GM23338 (cell line): ENCODE data around the gene VTCN1. TPM values are rescaled to one million over a fixed set of nuclear protein-coding genes. Genes with fewer than 3 reads are reported as not detected.

ENCODE experiments used
- ATAC-seq: fragments of 200-7000 bp; cut with Tn5 transposase; 3 replicates; pipeline ENCODE4 v1.9.1; 2020
- DNase-seq: peaks from one replicate; pipeline ENCODE4 v3.0.0-alpha.2; 2015; ENCODE audit warnings: low spot score
- H2AFZ ChIP-seq: fragments of 200-600 bp; sonication (generic); 2 replicates; pipeline ENCODE4 v1.8.0; 2016; ENCODE audit warnings: antibody characterized with exemption, mild to moderate bottlenecking, moderate library complexity
- H3F3A ChIP-seq: fragments of 200-600 bp; sonication (generic); replicated peaks from 2 replicates; pipeline ENCODE4 v1.8.0; 2017; ENCODE audit warnings: antibody characterized with exemption, mixed run types, low read depth
- H3K27ac ChIP-seq: fragments of 200-600 bp; sonication (generic); 2 replicates; pipeline ENCODE4 v1.6.1; 2016; ENCODE audit warnings: low read depth
- H3K27me3 ChIP-seq: fragments of 200-600 bp; sonication (generic); 2 replicates; pipeline ENCODE4 v1.8.0; 2016; ENCODE audit warnings: mild to moderate bottlenecking, mixed run types, moderate library complexity; ENCODE audit not compliant: insufficient read depth
- H3K36me3 ChIP-seq: fragments of 200-600 bp; sonication (generic); 2 replicates; pipeline ENCODE4 v1.8.0; 2016; ENCODE audit warnings: mild to moderate bottlenecking; ENCODE audit not compliant: insufficient read depth
- H3K4me1 ChIP-seq: fragments of 200-600 bp; sonication (generic); 2 replicates; pipeline ENCODE4 v1.8.0; 2016; ENCODE audit warnings: mild to moderate bottlenecking, moderate library complexity; ENCODE audit not compliant: insufficient read depth
- H3K4me2 ChIP-seq: fragments of 200-600 bp; sonication (generic); 2 replicates; pipeline ENCODE4 v1.7.1; 2017; ENCODE audit warnings: mixed run types
- H3K4me3 ChIP-seq: fragments of 200-600 bp; sonication (generic); 2 replicates; pipeline ENCODE4 v1.6.1; 2016; ENCODE audit warnings: mixed run types
- H3K79me2 ChIP-seq: fragments of 200-600 bp; sonication (generic); replicated peaks from 2 replicates; pipeline ENCODE4 v1.8.0; 2017; ENCODE audit warnings: mild to moderate bottlenecking; ENCODE audit not compliant: insufficient read depth
- H3K9me2 ChIP-seq: fragments of 200-600 bp; sonication (generic); 2 replicates; pipeline ENCODE4 v1.8.0; 2017; ENCODE audit not compliant: insufficient read depth
- H4K20me1 ChIP-seq: fragments of 200-600 bp; sonication (generic); replicated peaks from 2 replicates; pipeline ENCODE4 v1.8.0; 2017; ENCODE audit warnings: mild to moderate bottlenecking; ENCODE audit not compliant: insufficient read depth
- H3K27ac Mint-ChIP-seq: 2 replicates; pipeline ENCODE4 v1.8.0; 2020; ENCODE audit warnings: inconsistent platforms, mild to moderate bottlenecking, moderate library complexity, mixed read lengths
- H3K27me3 Mint-ChIP-seq: 3 replicates; pipeline ENCODE4 v1.8.0; 2022; ENCODE audit warnings: low read depth, mild to moderate bottlenecking, moderate library complexity, mixed read lengths, inconsistent platforms; ENCODE audit not compliant: insufficient read depth, poor library complexity
- H3K36me3 Mint-ChIP-seq: 3 replicates; pipeline ENCODE4 v1.8.0; 2021; ENCODE audit warnings: low read depth, mild to moderate bottlenecking, inconsistent platforms, moderate library complexity, mixed read lengths
- H3K4me1 Mint-ChIP-seq: 3 replicates; pipeline ENCODE4 v1.8.0; 2020; ENCODE audit warnings: mild to moderate bottlenecking, inconsistent platforms, mixed read lengths
- H3K4me3 Mint-ChIP-seq: 3 replicates; pipeline ENCODE4 v1.8.0; 2021; ENCODE audit warnings: moderate library complexity, mild to moderate bottlenecking, inconsistent platforms, mixed read lengths
- H3K9me3 Mint-ChIP-seq: 3 replicates; pipeline ENCODE4 v1.8.0; 2020; ENCODE audit warnings: moderate library complexity, mild to moderate bottlenecking, inconsistent platforms, mixed read lengths
- CREB1 ChIP-seq: fragments of 250-450 bp; sonication (Bioruptor Pico); IDR thresholded peaks from 2 replicates; pipeline ENCODE4 v1.5.0; 2020; ENCODE audit warnings: low read depth, mild to moderate bottlenecking, moderate library complexity
- ETS1 ChIP-seq: IDR thresholded peaks from 2 replicates; pipeline ENCODE4 v1.6.1; 2016; ENCODE audit warnings: antibody characterized with exemption
- EZH2 ChIP-seq: fragments of 200-600 bp; sonication (generic); IDR thresholded peaks from one replicate; pipeline ENCODE4 v1.8.0; 2017; ENCODE audit warnings: antibody characterized with exemption, mild to moderate bottlenecking, low read depth; ENCODE audit not compliant: unreplicated experiment
- EZH2phosphoT487 ChIP-seq: fragments of 200-600 bp; sonication (generic); IDR thresholded peaks from one replicate; pipeline ENCODE4 v1.8.1; 2018; ENCODE audit warnings: antibody characterized with exemption; ENCODE audit not compliant: unreplicated experiment
- JUNB ChIP-seq: IDR thresholded peaks from one replicate; pipeline ENCODE4 v1.6.1; 2016; ENCODE audit warnings: antibody characterized with exemption; ENCODE audit not compliant: unreplicated experiment
- NANOG ChIP-seq: IDR thresholded peaks from 2 replicates; pipeline ENCODE4 v1.6.1; 2016; ENCODE audit warnings: antibody characterized with exemption, borderline replicate concordance
- POLR2AphosphoS5 ChIP-seq: IDR thresholded peaks from 2 replicates; pipeline ENCODE4 v1.6.1; 2016; ENCODE audit warnings: antibody characterized with exemption, low read depth
- STAT1 ChIP-seq: IDR thresholded peaks from one replicate; pipeline ENCODE4 v1.6.1; 2016; ENCODE audit warnings: antibody characterized with exemption; ENCODE audit not compliant: unreplicated experiment
- ZNF114 ChIP-seq: fragments of 250-450 bp; sonication (Bioruptor Pico); IDR thresholded peaks from 2 replicates; pipeline ENCODE4 v1.5.0; 2020; ENCODE audit warnings: mild to moderate bottlenecking, moderate library complexity
- ZNF331 ChIP-seq: fragments of 250-450 bp; sonication (Bioruptor Pico); IDR thresholded peaks from 2 replicates; pipeline ENCODE4 v1.5.0; 2020; ENCODE audit warnings: low read depth, mild to moderate bottlenecking, moderate library complexity
- ZNF462 ChIP-seq: fragments of 250-450 bp; sonication (Bioruptor Pico); IDR thresholded peaks from 2 replicates; pipeline ENCODE4 v1.5.0; 2020; ENCODE audit warnings: mild to moderate bottlenecking, moderate library complexity
- polyA plus RNA-seq: library from polyadenylated mRNA; unstranded; fragments of >200 nt; fragmentation: Nextera tagmentation; extraction: Ambion mirVana; gene quantifications from 2 replicates; pipeline ENCODE4 v1.2.1, GENCODE V29; 2016
- total RNA-seq: library from RNA; depleted of rRNA; stranded (reverse); fragments of >200 nt; shearing (Covaris generic); gene quantifications from 2 replicates; pipeline ENCODE4 v1.2.3, GENCODE V29; 2014
- TF ChIP-seq, protein P1 (sequence below), 2 experiments: fragments of 200-600 bp in 1 of 2; sonication (generic) in 1 of 2; conservative IDR thresholded peaks; 2 replicates each; pipeline versions ENCODE4 v1.5.1 to v1.6.1; 2016 to 2017; ENCODE audit warnings: antibody characterized with exemption in 2 of 2, low read depth in 2 of 2, mild to moderate bottlenecking in 2 of 2, moderate library complexity in 1 of 2

Gene VTCN1
- total and polyA plus RNA-seq, 2 experiments from 2014 or later: not detected

DNA sequence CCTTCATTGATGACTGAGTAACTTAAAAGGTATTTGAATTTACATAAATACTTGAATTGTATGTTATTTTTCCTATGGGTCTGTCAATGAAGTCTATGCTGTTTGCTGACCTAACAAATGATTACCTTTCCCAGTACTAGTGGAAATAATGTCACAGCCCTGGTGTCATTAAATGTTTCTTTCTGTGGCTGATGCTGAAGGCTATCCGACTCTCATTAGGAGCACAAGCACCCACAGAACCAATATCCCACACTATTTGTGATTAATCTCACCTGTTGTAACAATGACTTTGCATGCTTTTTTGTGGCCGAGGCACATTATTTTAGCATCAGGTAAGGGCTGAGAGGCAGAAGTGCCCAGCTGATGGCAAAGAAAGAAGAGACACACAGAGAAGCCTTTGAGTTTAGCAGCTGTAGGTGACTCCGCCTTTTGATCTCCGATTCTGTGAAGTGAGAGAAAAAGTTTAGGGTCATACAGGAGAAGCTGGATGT, 63.3 kb downstream of the VTCN1 start:
- Histone ChIP-seq H4K20me1 (no peaks in the 10 kb centered on the region), H3K27ac (no peak overlapping the region), H3K4me3 (no peak overlapping the region), H3K9me2 (0 out of 2 replicates have a peak, but pooled peaks cover 3% of the 10 kb centered on the region), H3K4me2 (no peak overlapping the region), H3K27me3 (no peaks in the 10 kb centered on the region), H3K36me3 (no peaks in the 10 kb centered on the region), H3K4me1 (peaks cover 10% of the 10 kb centered on the region; the same call in 1 of the 2 replicates), H3F3A (no peaks in the 10 kb centered on the region), H3K79me2 (no peaks in the 10 kb centered on the region), H2AFZ (no peak overlapping the region)
- TF ChIP-seq JUNB: no peak
- TF ChIP-seq ZNF462 (CRISPR knock-in tag): no peak
- no peak for TF ChIP-seq ZNF114 (CRISPR knock-in tag)
- TF ChIP-seq ETS1: no peak
- TF ChIP-seq CREB1 (CRISPR knock-in tag): no peak
- TF ChIP-seq, protein P1, sequence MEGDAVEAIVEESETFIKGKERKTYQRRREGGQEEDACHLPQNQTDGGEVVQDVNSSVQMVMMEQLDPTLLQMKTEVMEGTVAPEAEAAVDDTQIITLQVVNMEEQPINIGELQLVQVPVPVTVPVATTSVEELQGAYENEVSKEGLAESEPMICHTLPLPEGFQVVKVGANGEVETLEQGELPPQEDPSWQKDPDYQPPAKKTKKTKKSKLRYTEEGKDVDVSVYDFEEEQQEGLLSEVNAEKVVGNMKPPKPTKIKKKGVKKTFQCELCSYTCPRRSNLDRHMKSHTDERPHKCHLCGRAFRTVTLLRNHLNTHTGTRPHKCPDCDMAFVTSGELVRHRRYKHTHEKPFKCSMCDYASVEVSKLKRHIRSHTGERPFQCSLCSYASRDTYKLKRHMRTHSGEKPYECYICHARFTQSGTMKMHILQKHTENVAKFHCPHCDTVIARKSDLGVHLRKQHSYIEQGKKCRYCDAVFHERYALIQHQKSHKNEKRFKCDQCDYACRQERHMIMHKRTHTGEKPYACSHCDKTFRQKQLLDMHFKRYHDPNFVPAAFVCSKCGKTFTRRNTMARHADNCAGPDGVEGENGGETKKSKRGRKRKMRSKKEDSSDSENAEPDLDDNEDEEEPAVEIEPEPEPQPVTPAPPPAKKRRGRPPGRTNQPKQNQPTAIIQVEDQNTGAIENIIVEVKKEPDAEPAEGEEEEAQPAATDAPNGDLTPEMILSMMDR (conservative IDR thresholded peaks at IDR 0.05; ENCODE audit: low read depth in 2 of 2): no peak
- no peak for TF ChIP-seq STAT1
- no peak for TF ChIP-seq NANOG
- TF ChIP-seq POLR2AphosphoS5: no peak
- TF ChIP-seq EZH2: no peak
- no peak for TF ChIP-seq ZNF331 (CRISPR knock-in tag)
- no peak for TF ChIP-seq EZH2phosphoT487
- no peak for DNase-seq
- H3K4me3 Mint-ChIP-seq: no peak overlapping the region
- peaks cover 11% of the 10 kb centered on the region; the same call in 2 of the 3 replicates for H3K9me3 Mint-ChIP-seq
- no peak overlapping the region for H3K27ac Mint-ChIP-seq
- no peak for ATAC-seq
- no peaks in the 10 kb centered on the region for H3K27me3 Mint-ChIP-seq
- no peaks in the 10 kb centered on the region; the same call in 2 of the 3 replicates for H3K36me3 Mint-ChIP-seq
- peaks cover 17% of the 10 kb centered on the region for H3K4me1 Mint-ChIP-seq
